ENCODE data around the gene RIPK4. TPM values are rescaled to one million over a fixed set of nuclear protein-coding genes. Genes with fewer than 3 reads are reported as not detected.

The RIPK4 gene
- total RNA-seq, 1 donor from 2014 or later = 11.3 TPM

GRCh38 chr21:41691205-41692184 lies 75.4 kb downstream of the RIPK4 start:
- DNase-seq (ENCODE audit: low spot score) = no peak
- Mint-ChIP-seq H3K27me3 (ENCODE audit: low read depth) (peaks cover 4% of the 10 kb centered on the region), H3K36me3 (ENCODE audit: low read depth) (no peaks in the 10 kb centered on the region), H3K4me3 (ENCODE audit: unreplicated experiment) (no peak overlapping the region), H3K27ac (ENCODE audit: unreplicated experiment) (no peak overlapping the region), H3K9me3 (ENCODE audit: low read depth) (no peaks in the 10 kb centered on the region), H3K4me1 (ENCODE audit: low read depth) (peaks cover 10% of the 10 kb centered on the region)
- no peak for TF ChIP-seq CTCF (IDR thresholded peaks at IDR 0.05)

Small RNA genes within 50 kb of the gene (microRNA-seq; reads per million reads assigned to microRNA genes)
- gene MIR6814 (ENCODE audit: borderline number of aligned reads) = not detected

Other genes with a start within 250 kb of the RIPK4 start
- gene PRDM15, start 112.3 kb upstream of the RIPK4 start, total RNA-seq = 4.9 to 9.2 TPM (median 7.8 TPM) in 3 replicates
- gene C2CD2, start 187.0 kb upstream of the RIPK4 start, total RNA-seq = 8.9 to 18.2 TPM (median 18.1 TPM) in 3 replicates
- gene ZBTB21, start 243.3 kb upstream of the RIPK4 start, total RNA-seq = 18.0 to 21.2 TPM (median 18.6 TPM) in 3 replicates

Data from chondrocyte (in vitro differentiated cells).